Lower leg skin (tissue), 4 donors: ENCODE results near the gene TSPAN16. TPM values are rescaled to one million over a fixed set of nuclear protein-coding genes. Genes with fewer than 3 reads are reported as not detected.

Source experiments
- DNase-seq, 2 donors: peaks; one replicate each; pipeline ENCODE4 v3.0.0-alpha.2; 2019; ENCODE audit warnings: low spot score in 2 of 2
- H3K4me3 ChIP-seq: fragments of 200-600 bp; sonication (generic); 2 replicates; pipeline ENCODE4 v1.5.1; 2017; ENCODE audit warnings: mild to moderate bottlenecking, low read depth; ENCODE audit not compliant: poor library complexity, severe bottlenecking
- CTCF ChIP-seq, 3 donors: fragments of 450-650 bp; IDR thresholded peaks; one replicate each; pipeline ENCODE4 v1.5.1; 2016; ENCODE audit warnings: antibody characterized with exemption in 3 of 3, mild to moderate bottlenecking in 3 of 3, moderate library complexity in 2 of 3
- POLR2A ChIP-seq, 2 donors: fragments of 450-650 bp; IDR thresholded peaks; one replicate each; pipeline ENCODE4 v1.6.1; 2016 to 2017; ENCODE audit warnings: antibody characterized with exemption in 2 of 2, mild to moderate bottlenecking in 1 of 2, moderate library complexity in 1 of 2
- WGBS, 2 donors: methylation state at CpG; one replicate each; pipeline ENCODE4 v1.1.5; 2018; 5-methylcytosine and 5-hydroxymethylcytosine counted together
- intact Hi-C: fragments of 100-400 bp; cut with DNase I; formaldehyde crosslinking; loops from one replicate; pipeline ENCODE4 v1.15.0; 2023; ENCODE audit warnings: low total_unique reads
- total RNA-seq, 4 donors: library from RNA; depleted of rRNA; stranded (reverse); fragments of >200 nt; gene quantifications; one replicate each; pipeline ENCODE4 v1.1.0, GENCODE V29; 2016

TSPAN16 gene
- total RNA-seq, 4 donors from 2014 or later: not detected

DNA sequence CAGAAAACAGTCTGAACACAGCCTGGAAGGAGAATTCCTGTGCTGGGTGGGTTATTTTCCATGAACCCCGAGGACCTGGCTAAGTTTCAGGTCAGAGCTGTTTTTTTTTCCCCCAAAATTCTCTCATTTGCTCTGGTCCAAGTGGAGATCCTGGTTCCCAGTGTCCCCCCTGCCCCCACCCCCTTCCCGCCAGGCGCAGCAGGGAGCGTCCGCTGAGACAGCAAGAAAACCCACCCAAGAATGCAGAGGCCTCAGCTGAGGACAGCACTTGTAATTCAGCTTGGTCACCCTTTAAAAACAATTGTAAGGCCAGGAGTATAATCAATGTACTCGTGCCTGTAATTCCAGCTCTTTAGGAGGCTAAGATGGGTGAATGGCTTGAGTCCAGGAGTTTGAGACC is 11.4 kb upstream of the TSPAN16 start:
- DNase-seq: no peak
- TF ChIP-seq CTCF (IDR thresholded peaks at IDR 0.05): no peak
- no peak for TF ChIP-seq POLR2A (IDR thresholded peaks at IDR 0.05)
- H3K4me3 ChIP-seq: no peak overlapping the region
- intact Hi-C loops: loop anchor here (10.0 kb wide), 1 partner anchor 200 kb away; the partner anchor contains the start of gene ELAVL3
- 59 to 61% methylated on average over 6 of the region's 6 CpGs for WGBS, 2 donors

GRCh38 chr19:11286312-11286974 is 9.5 kb upstream of the TSPAN16 start:
- TF ChIP-seq POLR2A (IDR thresholded peaks at IDR 0.05): no peak
- no peak for TF ChIP-seq CTCF (IDR thresholded peaks at IDR 0.05)
- no peak for DNase-seq
- WGBS, 2 donors: 55 to 56% methylated on average over 6 of the region's 6 CpGs
- H3K4me3 ChIP-seq: no peak overlapping the region
- intact Hi-C loops: loop anchor here (10.0 kb wide), 1 partner anchor 198 kb away; the partner anchor contains the start of gene ELAVL3

DNA sequence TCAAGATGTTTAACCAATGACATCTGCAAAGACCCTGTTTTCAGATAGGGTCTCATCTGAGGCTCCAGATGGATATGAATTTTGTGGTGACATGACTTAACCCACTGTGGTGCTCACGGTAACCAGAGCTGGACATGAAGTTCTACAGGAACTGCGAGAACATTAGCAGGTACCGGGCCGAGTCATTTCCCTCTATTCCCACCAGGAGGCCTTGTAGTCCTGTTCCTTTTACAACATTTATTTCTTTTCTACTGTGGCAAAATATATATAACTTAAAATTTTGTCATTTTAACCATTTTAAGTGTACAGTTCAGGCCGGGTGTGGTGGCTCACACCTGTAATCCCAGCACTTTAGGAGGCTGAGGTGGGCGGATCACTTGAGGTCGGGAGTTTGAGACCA is 7.6 kb upstream of the TSPAN16 start:
- TF ChIP-seq POLR2A (IDR thresholded peaks at IDR 0.05) (no peak), CTCF (IDR thresholded peaks at IDR 0.05) (no peak)
- no peak overlapping the region for H3K4me3 ChIP-seq
- WGBS, 2 donors: 73 to 79% methylated on average over 7 of the region's 7 CpGs
- intact Hi-C loops: loop anchor here (10.0 kb wide), 1 partner anchor 196 kb away; the partner anchor contains the start of gene ELAVL3
- no peak for DNase-seq

GRCh38 chr19:11290256-11290655 is 5.7 kb upstream of the TSPAN16 start:
- 76 to 82% methylated on average over 4 of the region's 4 CpGs for WGBS, 2 donors
- DNase-seq: no peak
- no peak overlapping the region for H3K4me3 ChIP-seq
- intact Hi-C loops: no loop called here
- TF ChIP-seq CTCF (IDR thresholded peaks at IDR 0.05) (no peak), POLR2A (IDR thresholded peaks at IDR 0.05) (no peak)

GRCh38 chr19:11291415-11291814 is 4.5 kb upstream of the TSPAN16 start:
- H3K4me3 ChIP-seq: no peak overlapping the region
- intact Hi-C loops: no loop called here
- TF ChIP-seq CTCF (IDR thresholded peaks at IDR 0.05): no peak
- no peak for TF ChIP-seq POLR2A (IDR thresholded peaks at IDR 0.05)
- DNase-seq: no peak
- WGBS, 2 donors: 92 to 94% methylated on average over 7 of the region's 7 CpGs

GRCh38 chr19:11291991-11292390 is 4.0 kb upstream of the TSPAN16 start:
- 64 to 70% methylated on average over 1 of the region's 1 CpG for WGBS, 2 donors
- no peak for TF ChIP-seq CTCF (IDR thresholded peaks at IDR 0.05)
- no peak for TF ChIP-seq POLR2A (IDR thresholded peaks at IDR 0.05)
- H3K4me3 ChIP-seq: no peak overlapping the region
- intact Hi-C loops: no loop called here
- DNase-seq: no peak
